ENCODE results near the gene ANKRD63. TPM values are rescaled to one million over a fixed set of nuclear protein-coding genes. Genes with fewer than 3 reads are reported as not detected.

Gene ANKRD63
- total and polyA plus RNA-seq, 10 of the 15 experiments (the other 5 are each of a cell fraction or from before 2014, with no cell fraction given), result not detected

DNA sequence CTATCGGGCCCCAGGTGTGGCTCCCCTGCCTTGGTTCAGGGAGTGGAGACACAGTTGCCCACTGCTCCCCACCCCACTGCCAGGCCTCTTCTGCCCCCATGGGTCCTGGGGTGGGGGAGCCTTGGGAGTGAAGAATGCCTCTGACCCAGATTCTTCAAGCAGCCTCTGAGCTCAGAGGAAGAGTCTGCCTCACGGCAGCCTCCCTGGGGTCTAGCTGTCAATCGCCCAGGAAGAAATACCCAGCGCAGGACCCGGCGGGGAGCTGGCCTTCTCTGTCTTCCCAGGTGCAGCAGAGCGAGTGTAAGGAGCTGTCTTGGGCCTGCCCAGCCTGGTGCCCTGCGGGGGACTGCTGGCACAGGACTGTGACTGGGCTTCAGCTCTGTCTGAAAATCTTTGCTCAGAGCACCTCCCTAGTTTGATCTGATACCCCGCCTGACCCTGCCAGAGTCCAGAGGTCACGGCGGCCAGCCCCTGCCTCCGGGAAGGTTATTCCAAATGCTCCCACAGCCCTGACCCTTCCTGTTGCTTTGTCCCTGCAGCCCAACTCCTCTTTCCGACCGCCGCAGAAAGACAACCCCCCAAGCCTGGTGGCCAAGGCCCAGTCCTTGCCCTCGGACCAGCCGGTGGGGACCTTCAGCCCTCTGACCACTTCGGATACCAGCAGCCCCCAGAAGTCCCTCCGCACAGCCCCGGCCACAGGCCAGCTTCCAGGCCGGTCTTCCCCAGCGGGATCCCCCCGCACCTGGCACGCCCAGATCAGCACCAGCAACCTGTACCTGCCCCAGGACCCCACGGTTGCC is 11.0 kb downstream of the ANKRD63 start:
- Histone ChIP-seq H3K4me2 (ENCODE audit: control insufficient read depth, insufficient read depth) (no peak overlapping the region), H4K20me1 (ENCODE audit: control insufficient read depth, insufficient read depth) (no peaks in the 10 kb centered on the region), H3K36me3 (ENCODE audit: control insufficient read depth in 2 of 2, insufficient read depth in 2 of 2, low read length in 1 of 2) (no peaks in the 10 kb centered on the region), H3K4me3 (no peak overlapping the region), H2AFZ (ENCODE audit: control insufficient read depth, low read depth, low read length) (no peak overlapping the region), H3K9ac (ENCODE audit: control insufficient read depth, insufficient read depth, low read length) (no peak overlapping the region), H3K27me3 (replicated peaks in 1 of 2; ENCODE audit: control insufficient read depth in 2 of 2, insufficient read depth in 2 of 2, low read length in 1 of 2) (no peaks in the 10 kb centered on the region), H3K27ac (ENCODE audit: control insufficient read depth, insufficient read depth) (no peak overlapping the region), H3K9me3 (replicated peaks; ENCODE audit: control insufficient read depth, insufficient read depth, low read length) (no peaks in the 10 kb centered on the region), H3K79me2 (ENCODE audit: control insufficient read depth, insufficient read depth, low read length) (no peaks in the 10 kb centered on the region), H3K4me1 (ENCODE audit: control insufficient read depth, insufficient read depth, low read length) (no peaks in the 10 kb centered on the region)
- no TSS peak for BruUV-seq (replicated peaks)
- FAIRE-seq, result no peak
- ChIA-PET CTCF (interaction anchor here (1.0 to 11.7 kb wide), 11 partner anchors 17 to 233 kb away, joined by 3 to 296 read pairs (median 15); partner anchors contain the start of genes CCDC9B, PAK6 and SRP14), POLR2A (no interaction called here), RAD21 (ENCODE audit: unreplicated experiment) (interaction anchor here (0.8 to 4.5 kb wide), 4 partner anchors 55 to 225 kb away, joined by 3 to 58 read pairs (median 12); no protein-coding TSS in a partner anchor), SMC1A (ENCODE audit: uncharacterized antibody, unreplicated experiment) (interaction anchor here (1.4 to 6.4 kb wide), 3 partner anchors 54 to 241 kb away, joined by 5 to 98 read pairs (median 55); no protein-coding TSS in a partner anchor)
- ATAC-seq, result no peak
- in situ Hi-C loops (cut with MboI), result loop anchor here (5.0 to 10.0 kb wide), 4 partner anchors 55 to 487 kb away; partner anchors contain the start of gene FSIP1
- DNase-seq (ENCODE audit: low read depth, low spot score), result no peak
- TF ChIP-seq, protein P1, sequence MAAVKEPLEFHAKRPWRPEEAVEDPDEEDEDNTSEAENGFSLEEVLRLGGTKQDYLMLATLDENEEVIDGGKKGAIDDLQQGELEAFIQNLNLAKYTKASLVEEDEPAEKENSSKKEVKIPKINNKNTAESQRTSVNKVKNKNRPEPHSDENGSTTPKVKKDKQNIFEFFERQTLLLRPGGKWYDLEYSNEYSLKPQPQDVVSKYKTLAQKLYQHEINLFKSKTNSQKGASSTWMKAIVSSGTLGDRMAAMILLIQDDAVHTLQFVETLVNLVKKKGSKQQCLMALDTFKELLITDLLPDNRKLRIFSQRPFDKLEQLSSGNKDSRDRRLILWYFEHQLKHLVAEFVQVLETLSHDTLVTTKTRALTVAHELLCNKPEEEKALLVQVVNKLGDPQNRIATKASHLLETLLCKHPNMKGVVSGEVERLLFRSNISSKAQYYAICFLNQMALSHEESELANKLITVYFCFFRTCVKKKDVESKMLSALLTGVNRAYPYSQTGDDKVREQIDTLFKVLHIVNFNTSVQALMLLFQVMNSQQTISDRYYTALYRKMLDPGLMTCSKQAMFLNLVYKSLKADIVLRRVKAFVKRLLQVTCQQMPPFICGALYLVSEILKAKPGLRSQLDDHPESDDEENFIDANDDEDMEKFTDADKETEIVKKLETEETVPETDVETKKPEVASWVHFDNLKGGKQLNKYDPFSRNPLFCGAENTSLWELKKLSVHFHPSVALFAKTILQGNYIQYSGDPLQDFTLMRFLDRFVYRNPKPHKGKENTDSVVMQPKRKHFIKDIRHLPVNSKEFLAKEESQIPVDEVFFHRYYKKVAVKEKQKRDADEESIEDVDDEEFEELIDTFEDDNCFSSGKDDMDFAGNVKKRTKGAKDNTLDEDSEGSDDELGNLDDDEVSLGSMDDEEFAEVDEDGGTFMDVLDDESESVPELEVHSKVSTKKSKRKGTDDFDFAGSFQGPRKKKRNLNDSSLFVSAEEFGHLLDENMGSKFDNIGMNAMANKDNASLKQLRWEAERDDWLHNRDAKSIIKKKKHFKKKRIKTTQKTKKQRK (IDR thresholded peaks at IDR 0.05; ENCODE audit: low read depth, low read length), result no peak
- no peak for TF ChIP-seq NRF1 (conservative IDR thresholded peaks at IDR 0.05; ENCODE audit: low read depth, low read length)
- no peak for TF ChIP-seq IRF4 (IDR thresholded peaks at IDR 0.05; ENCODE audit: low read depth, low read length)
- TF ChIP-seq FOXM1 (IDR thresholded peaks at IDR 0.05; ENCODE audit: low read depth, low read length), result no peak
- TF ChIP-seq, protein P2, sequence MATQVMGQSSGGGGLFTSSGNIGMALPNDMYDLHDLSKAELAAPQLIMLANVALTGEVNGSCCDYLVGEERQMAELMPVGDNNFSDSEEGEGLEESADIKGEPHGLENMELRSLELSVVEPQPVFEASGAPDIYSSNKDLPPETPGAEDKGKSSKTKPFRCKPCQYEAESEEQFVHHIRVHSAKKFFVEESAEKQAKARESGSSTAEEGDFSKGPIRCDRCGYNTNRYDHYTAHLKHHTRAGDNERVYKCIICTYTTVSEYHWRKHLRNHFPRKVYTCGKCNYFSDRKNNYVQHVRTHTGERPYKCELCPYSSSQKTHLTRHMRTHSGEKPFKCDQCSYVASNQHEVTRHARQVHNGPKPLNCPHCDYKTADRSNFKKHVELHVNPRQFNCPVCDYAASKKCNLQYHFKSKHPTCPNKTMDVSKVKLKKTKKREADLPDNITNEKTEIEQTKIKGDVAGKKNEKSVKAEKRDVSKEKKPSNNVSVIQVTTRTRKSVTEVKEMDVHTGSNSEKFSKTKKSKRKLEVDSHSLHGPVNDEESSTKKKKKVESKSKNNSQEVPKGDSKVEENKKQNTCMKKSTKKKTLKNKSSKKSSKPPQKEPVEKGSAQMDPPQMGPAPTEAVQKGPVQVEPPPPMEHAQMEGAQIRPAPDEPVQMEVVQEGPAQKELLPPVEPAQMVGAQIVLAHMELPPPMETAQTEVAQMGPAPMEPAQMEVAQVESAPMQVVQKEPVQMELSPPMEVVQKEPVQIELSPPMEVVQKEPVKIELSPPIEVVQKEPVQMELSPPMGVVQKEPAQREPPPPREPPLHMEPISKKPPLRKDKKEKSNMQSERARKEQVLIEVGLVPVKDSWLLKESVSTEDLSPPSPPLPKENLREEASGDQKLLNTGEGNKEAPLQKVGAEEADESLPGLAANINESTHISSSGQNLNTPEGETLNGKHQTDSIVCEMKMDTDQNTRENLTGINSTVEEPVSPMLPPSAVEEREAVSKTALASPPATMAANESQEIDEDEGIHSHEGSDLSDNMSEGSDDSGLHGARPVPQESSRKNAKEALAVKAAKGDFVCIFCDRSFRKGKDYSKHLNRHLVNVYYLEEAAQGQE (IDR thresholded peaks at IDR 0.05; ENCODE audit: low read depth, low read length), result no peak
- 46% methylated on average over 22 of the region's 25 CpGs for WGBS (ENCODE audit: insufficient coverage, insufficient replicate concordance, low lambda C conversion rate, missing lambda C conversion rate)
- intact Hi-C loops (cut with micrococcal nuclease; ENCODE audit: unreplicated experiment), result loop anchor here (10.0 kb wide), 2 partner anchors 167 to 387 kb away; partner anchors contain the start of gene BMF

All from GM12878 (cell line).